Stimulated activated CD8-positive, alpha-beta memory T cell treated with anti-CD3 and anti-CD28 coated beads, Interleukin-15, amount 100 ng/mL, for 48 hours (primary cell): Measurements from ENCODE around the gene SENP1.

Experiments used
- DNase-seq, 2 donors: peaks; one replicate each; pipeline ENCODE4 v3.0.0-alpha.2; 2020; ENCODE audit warnings: low read depth in 2 of 2

SENP1 gene

GRCh38 chr12:48067250-48067938 lies 38.5 kb downstream of the SENP1 start:
- DNase-seq, result no peak

DNA sequence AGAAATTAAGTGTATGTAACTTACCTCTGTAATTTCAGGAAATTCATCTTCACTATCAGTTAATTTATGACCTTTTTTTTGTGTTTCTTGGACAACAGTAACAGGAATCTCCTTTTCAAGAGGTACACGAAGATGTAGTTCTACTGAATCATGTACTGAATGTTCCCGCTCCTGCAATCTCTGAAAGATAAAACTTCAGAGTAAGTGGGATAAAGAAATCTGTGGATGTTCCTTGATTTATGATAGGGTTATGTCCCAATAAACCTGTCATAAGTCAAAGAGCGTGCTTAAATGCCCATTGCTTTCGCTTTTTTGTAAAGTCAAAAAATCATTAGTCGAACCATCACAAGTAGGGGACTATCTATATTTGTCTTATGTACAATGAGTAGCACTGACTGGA lies 40.8 kb downstream of the SENP1 start:
- DNase-seq, result no peak

- no peak for DNase-seq
These were observed 42.3 kb downstream of the SENP1 start for GRCh38 chr12:48063530-48063929.

- no peak for DNase-seq
These were observed 43.8 kb downstream of the SENP1 start for GRCh38 chr12:48061938-48062719.

DNA sequence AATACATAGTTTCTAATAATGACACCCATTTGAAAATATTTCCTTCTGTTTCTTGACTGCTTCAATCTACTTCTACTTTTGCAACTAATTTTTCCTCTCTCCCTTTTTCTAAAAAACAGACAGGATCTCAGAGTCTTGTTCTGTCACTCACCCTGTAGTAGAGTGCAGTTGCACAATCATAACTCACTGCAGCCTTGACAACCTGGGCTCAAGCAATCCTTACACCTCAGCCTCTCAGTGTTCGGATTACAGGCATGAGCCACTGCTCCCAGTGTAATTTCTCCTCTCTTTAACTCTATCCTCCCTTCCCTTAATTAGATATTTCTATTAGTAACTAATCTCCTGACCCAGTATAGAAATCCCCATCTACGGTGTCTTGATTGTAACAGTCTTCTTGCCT lies 45.4 kb downstream of the SENP1 start:
- no peak for DNase-seq

- DNase-seq, result no peak
These were observed 47.1 kb downstream of the SENP1 start for GRCh38 chr12:48058771-48059170.

DNA sequence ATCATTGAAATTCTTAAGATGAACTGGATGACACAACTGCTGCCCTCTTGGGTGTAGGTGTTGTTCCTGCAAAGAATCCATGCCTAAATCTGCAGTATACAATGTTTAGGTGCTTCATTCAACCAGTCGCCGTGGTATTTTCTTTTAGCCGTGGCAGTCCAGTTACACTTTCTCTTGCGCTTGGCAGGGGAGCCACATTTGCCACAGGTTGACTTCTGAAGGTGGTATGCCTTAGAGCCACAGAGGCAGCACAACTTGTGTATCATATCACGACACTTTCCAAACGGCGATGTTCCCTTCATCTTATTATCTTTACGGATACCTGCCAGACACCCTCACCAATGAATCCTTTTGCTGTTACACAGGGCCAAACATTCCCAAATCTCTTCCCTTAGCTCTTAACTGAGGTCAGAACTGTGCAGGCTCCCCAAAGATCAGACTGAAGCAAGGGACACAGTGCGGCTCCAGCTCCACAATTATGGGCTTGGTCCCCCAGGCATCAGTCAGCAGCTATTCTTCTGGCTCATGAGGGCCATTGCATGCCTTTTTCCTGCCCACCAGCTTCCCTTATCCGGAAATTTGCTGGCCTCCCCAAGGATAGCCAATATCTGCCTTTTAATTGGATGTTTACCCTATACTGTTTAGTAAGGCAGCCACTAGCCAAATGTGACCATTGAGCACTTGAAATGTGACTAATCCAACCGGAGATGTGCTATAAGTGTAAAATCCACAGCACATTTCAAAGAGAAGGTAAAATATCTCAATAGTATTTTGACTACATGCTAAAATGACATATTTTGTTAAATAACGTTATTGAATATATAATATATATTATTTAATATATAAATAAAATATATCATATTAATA lies 50.7 kb downstream of the SENP1 start:
- DNase-seq, result no peak

- no peak for DNase-seq
These were observed 52.0 kb downstream of the SENP1 start for GRCh38 chr12:48053883-48054282.

DNA sequence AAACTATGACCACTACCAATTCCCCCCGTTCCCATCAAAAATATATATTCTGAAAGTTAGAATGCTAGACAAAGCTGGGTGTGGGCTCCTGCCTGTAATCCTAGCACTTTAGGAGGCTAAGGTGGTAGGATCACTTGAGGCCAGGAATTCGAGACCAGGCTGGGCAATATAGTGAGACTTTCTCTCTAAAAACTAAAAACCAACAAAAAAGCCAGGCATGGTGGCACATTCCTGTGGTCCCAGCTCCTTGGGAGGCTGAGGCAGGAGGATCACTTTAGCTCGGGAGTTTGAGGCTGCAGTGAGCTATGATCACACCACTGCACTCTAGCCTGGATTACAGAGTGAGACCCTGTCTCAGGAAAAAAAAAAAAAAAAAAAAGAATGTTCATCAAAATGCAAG lies 52.8 kb downstream of the SENP1 start:
- no peak for DNase-seq

- DNase-seq, result no peak
These were observed 54.2 kb downstream of the SENP1 start for GRCh38 chr12:48051681-48052080.

GRCh38 chr12:48050174-48050573 lies 55.7 kb downstream of the SENP1 start:
- DNase-seq, result no peak

GRCh38 chr12:48045965-48046518 lies 59.8 kb downstream of the SENP1 start:
- no peak for DNase-seq

DNA sequence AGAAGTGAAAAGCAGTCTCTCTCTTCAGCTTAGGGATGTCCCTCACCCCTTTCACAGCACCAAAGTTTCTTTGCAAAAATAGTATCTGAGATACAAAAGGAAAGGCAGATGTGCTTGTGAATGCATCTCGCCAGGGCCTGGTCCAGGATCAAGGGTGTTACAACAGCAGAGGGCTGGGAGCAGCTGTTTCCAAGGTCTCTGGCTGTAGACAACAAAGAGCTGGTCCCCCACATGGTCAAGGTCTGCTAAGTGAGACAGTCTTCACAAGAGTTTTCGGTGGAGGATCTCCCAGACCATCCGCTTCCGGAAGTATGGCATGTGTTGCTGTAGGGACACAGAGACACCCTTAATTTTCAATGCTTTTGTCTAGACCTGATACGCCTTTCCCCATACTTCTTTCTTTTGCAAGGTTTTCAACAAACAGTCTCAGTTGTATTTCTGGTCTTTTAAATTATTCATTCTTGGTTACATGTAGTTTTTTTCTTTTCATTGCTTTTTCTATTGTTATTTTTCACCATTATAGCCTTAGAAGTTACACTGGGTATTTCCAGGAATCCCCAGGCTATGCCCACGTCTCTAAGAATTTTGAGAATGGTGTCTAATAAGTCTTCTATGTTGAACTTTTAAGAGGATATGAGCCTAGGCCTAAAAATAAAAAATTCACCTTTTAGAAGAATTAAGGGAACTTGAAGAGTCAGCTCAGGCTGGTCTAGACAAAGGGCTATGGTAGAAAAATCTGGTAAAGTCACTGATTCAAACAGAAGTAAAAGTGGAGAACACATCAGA lies 60.6 kb downstream of the SENP1 start:
- no peak for DNase-seq

- DNase-seq, result no peak
These were observed 61.5 kb downstream of the SENP1 start for GRCh38 chr12:48044396-48044795.

DNA sequence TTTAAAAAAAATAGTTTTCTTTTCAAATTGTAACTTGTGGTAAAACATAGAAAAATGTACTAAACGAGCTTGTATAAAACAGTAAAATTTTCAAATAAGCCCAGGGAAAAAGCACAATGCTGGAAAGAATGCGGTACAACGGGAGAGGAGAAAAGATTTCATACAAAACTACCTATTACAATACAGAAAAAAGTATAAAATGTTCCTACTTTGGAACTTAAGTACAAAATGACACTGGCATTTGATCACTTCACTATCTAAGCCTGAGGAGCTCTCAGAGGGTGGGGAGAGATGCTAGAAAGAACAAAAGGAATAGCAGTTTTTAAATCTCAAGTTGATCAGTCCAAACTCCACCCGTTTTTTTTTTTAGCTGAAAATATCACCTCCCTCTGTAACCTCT lies 62.1 kb downstream of the SENP1 start:
- no peak for DNase-seq

GRCh38 chr12:48041591-48042423 lies 64.1 kb downstream of the SENP1 start:
- no peak for DNase-seq

DNA sequence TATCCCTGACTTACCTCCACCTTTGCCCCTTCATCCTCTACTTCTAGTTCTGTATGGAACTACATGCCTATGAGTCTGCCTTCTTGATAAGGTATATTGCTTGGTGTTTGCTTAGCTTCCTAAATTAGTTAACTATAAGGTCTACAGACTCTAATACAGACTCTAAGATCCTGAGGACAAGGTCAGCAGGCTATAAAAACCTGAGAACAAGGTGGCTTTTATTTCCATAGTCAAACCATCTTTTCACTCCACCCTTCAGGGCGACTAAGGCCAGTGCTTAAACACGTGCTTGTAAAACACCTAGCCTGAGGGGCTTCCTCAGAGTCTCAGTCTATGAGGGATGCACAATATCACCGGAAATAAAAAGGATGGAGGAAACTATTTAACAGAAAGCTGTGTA lies 65.5 kb downstream of the SENP1 start:
- DNase-seq, result no peak

DNA sequence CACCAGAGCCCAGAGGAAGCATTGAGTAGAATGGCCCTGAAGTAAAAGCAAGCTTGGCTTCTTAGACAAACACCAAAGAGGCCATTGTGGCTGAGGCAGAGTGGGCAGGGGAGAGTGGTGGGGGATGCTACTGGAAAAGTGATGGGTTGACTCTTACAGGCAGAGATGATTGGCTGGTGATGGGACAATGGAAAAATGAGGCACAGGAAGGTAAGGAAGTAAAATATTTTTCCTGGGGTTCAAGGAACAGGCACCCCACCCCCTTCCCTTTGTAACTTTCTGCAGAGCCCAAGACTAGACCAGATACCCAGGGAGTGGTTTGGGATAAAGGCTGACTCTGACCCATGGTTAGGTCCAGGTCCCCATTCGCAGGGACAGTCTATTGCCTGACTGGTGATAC lies 66.7 kb downstream of the SENP1 start:
- DNase-seq, result no peak

DNA sequence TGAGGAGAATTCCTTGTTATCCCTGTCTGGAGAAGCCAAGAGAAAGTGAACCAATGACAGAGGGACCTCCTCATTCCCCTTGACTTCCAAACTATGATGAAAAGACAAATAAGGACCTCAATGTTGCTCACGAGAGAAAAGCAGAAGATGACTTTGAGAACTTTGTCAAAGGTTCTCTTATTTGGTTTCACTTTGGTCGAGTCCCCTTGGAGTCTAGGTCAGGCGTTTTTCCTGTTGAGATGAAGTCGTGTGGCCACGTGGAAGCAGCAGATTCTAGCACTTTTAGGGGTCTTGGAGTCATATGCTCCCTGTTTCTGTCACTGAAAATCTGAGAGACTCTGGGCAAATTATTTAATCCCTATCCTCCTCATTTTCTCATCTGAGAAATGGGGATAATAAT lies 67.8 kb downstream of the SENP1 start:
- no peak for DNase-seq

GRCh38 chr12:48037267-48037915 lies 68.5 kb downstream of the SENP1 start:
- DNase-seq, result no peak
